Caki2 (cell line): ENCODE results near the gene HOXC4. TPM values are rescaled to one million over a fixed set of nuclear protein-coding genes. Genes with fewer than 3 reads are reported as not detected.

Experiments
- DNase-seq: peaks from one replicate; pipeline ENCODE4 v3.0.0-alpha.2; 2015; ENCODE audit warnings: low read depth
- in situ Hi-C: cut with HindIII; loops from 2 replicates; pipeline ENCODE4 v1.10.0; 2016; ENCODE audit warnings: low sequenced_read_pairs, low pct_unique_long_range_greater_than_20kb, mixed read lengths
- total RNA-seq: library from RNA; depleted of rRNA; stranded (reverse); fragments of >200 nt; shearing (Covaris generic); gene quantifications from 2 replicates; pipeline ENCODE4 v1.2.3, GENCODE V29; 2014; ENCODE audit warnings: low replicate concordance

The HOXC4 gene
- total RNA-seq, 1 experiment from 2014 or later = 1.0 TPM

DNA sequence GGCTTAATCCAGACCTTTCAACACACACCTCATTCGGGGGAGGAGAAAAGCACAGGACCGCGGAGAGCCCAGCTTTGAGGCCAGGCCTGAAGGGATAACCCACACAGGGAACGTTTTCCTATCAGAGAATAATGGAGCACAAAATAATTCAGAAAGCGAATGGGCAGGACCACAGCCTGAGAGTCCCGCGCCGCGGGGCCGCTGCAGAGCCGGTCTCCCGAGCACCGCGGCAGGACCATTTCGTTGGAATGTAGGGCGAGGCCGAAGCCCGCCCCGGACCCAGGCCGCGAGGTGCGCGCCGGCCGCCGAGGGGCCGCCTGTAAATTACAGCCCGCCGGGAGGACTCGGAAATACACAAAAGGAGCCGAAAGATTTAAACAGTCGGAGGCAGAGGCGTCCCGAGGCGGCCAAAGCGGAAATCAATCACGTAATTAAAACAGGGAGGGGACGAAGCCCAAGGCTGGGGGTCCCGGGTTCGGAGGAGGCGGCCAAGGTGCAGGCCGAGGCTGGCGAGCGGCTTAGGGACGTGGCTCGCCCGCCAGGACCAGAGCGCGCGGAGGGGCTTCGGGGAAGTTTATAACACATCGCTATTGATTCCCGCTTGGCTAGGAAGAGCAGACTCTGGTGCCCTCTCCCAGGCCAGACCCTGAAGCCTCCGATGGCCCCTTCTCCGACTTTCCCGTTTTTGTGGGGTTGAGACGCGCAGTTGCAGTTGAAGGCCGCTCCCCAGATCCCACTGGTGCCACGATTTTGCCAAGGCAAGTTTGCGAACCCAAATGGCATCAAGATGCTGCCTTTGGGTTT is 6.3 kb upstream of the HOXC4 start:
- in situ Hi-C loops = no loop called here
- DNase-seq = no peak

DNA sequence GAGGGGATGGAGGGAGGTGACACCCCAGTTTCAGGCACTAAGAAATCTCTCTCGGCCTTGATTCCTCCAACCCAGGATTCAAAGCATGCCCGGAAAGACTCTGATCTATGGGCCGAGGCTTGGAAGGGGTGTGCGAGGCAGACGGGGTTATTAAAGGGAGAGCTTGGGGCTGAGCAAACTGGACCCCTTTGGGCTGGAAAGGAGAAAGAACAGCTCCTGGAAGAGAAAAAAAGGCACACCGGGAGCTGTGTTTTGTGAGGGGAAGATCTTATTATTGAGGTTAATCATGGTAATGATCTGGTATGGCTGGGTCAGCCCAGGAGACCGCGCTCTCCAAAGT is 5.7 kb upstream of the HOXC4 start:
- DNase-seq = no peak
- in situ Hi-C loops = no loop called here

DNA sequence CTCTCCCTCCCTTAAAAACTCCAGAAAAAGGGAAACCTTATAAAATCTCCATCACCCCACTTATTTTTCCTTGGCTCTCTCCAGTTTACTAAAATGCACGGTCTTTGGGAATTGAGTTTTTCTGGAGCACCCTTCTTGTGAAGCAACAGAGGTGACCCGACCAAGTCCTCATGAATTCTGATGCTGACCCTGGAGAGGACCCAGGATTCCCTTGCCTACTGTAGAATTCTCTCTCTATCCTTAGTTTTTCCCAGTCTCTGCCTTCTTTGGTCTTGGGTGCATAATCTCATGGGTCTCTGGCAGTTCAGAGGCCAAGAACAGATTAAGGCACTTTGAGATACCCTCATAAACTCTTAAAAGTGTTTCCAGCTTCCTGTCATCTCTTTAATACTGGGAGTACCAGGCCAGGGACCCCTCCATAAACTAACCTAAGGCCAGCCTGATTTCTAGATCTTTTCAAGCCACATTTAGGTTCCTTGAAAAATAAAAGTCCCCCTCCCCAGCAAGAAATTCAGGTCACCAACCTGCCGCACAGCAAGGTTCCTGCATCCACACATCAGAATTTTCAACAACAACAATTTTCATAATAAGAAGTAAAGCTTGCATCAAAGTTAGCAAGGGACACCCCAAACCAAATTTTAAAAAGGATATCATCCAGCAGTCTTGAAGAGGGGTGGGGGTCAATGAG is 5.1 kb upstream of the HOXC4 start:
- DNase-seq = no peak
- in situ Hi-C loops = no loop called here

DNA sequence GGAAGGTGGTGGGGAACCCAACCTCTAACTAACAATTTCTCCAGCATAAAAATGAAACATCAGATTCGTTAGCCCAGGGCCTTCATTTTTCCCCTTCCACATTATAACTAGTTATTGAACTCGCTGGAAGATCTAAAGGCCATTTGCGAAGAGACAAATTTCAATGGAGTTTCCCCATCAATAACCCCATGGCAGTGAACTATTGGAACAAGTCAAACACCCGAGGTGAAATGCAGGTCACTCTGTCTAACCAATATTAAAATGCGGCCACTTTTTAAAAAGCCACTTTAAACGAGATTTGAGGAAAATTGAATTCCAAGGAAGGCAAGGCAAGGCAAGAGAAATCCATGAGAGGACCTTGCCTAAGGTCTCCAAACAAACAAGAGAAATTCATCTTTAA is 4.5 kb upstream of the HOXC4 start:
- in situ Hi-C loops = no loop called here
- no peak for DNase-seq

- in situ Hi-C loops = no loop called here
- no peak for DNase-seq
Measured at GRCh38 chr12:54050482-54050810, 3.2 kb upstream of the HOXC4 start.

GRCh38 chr12:54051026-54051842 is 2.4 kb upstream of the HOXC4 start:
- in situ Hi-C loops = no loop called here
- DNase-seq = no peak

- in situ Hi-C loops = no loop called here
Measured at GRCh38 chr12:54051874-54052437, 1.7 kb upstream of the HOXC4 start.

DNA sequence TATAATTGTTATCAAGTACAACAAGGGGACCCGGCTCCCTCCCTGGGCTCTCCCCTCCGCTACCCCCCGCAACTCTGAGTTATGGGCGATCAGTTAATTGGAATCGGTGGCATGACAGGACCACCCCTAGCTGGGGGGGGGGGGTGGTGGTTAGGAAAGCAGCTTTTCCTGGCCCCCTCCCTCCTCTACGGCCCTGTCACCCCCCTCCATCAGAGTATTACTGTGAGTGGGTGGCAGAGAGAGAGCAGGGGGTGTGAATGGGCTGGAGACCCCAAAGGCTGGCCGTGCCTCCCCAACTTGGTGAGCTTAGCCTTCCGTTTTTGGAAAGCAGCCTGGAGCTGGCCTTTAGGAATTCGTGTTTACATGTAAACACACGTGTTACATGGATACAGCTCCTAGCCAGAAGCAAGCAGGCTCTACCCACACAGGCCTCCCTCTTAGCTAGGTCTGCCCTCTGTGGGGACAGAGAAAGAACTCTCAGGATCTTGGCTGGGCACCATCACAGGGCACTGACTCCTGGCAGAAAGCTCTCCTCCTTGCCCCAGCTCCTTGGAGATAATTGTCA is 1.1 kb upstream of the HOXC4 start:
- DNase-seq = no peak
- in situ Hi-C loops = no loop called here

More at GRCh38 chr12:54051874-54052437, 1.7 kb upstream of the HOXC4 start:
- no peak for DNase-seq

GRCh38 chr12:54053003-54053750 is 458 bp upstream of the HOXC4 start:
- DNase-seq = no peak
- in situ Hi-C loops = no loop called here

- in situ Hi-C loops = no loop called here
- DNase-seq = no peak
Measured at GRCh38 chr12:54054742-54055194, 1.1 kb downstream of the HOXC4 start.

- in situ Hi-C loops = no loop called here
Measured at GRCh38 chr12:54055552-54055951, 1.9 kb downstream of the HOXC4 start.

DNA sequence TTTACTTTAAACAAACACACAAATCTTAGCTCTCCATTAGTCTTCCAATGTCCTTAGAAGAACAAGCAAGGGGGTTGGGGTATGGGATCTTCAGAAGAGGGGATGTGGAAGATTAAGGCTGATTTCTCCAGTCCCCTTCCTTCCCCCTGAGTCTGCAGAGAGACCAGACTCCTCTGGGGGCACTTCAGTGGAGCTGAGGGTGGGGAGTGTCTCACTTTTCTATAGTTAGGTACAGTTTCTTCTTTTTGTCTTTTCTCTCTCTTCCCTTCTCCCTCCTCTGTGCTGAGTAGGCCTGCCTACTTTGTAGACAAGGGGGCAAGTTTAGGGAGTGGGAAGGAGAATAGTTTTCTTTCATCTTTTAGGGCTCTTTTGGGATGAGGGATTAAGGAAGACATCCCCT is 2.5 kb downstream of the HOXC4 start:
- DNase-seq = no peak
- in situ Hi-C loops = no loop called here

More at GRCh38 chr12:54055552-54055951, 1.9 kb downstream of the HOXC4 start:
- DNase-seq = no peak

- no peak for DNase-seq
- in situ Hi-C loops = no loop called here
Measured at GRCh38 chr12:54058128-54058768, 4.6 kb downstream of the HOXC4 start.

- DNase-seq = no peak
- in situ Hi-C loops = no loop called here
Measured at GRCh38 chr12:54059668-54060067, 6.0 kb downstream of the HOXC4 start.

GRCh38 chr12:54060174-54060974 is 6.7 kb downstream of the HOXC4 start:
- no peak for DNase-seq
- in situ Hi-C loops = no loop called here

DNA sequence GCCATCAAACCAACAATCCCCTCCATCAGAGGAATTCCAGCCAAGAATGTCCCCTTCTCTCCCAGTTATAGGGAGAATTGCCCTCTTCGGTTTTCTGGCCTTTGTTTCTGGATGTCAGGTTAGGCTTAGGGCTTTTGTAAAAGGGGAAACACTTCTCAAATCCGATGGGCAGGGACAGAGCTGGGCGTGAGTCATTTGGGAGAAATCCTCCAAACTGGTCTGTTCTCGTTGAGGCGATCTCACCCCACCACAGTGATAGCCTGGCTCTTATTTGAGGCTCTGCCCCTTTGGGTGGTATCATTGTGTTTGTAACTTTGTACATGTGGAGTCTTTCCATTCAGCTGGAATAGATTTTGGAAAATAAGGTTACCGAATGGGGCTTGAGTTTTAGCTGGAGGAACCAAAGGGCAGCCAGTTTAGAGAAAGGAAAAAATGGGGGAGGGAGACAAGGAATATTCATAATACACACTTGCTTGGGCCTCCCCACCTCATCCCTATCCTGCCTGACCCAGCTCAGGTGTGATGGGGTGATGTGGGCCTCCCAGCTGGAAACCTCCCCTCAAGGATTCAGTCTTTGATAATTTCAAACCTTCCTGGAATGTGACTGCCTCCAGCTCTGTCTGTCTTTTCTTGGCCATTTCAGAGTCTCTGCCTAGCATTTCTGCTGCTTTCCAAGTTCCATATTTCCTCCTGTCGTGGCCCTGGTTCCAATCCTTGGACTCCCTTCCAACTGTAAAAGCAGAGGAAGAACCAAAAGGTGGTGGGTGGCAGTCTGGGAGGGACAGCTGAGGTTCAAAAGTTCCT is 7.5 kb downstream of the HOXC4 start:
- DNase-seq = no peak

More for the DNA sequence above, 7.5 kb downstream of the HOXC4 start:
- in situ Hi-C loops = no loop called here
